ENCODE measurements around the gene CCDC110.

The CCDC110 gene

DNA sequence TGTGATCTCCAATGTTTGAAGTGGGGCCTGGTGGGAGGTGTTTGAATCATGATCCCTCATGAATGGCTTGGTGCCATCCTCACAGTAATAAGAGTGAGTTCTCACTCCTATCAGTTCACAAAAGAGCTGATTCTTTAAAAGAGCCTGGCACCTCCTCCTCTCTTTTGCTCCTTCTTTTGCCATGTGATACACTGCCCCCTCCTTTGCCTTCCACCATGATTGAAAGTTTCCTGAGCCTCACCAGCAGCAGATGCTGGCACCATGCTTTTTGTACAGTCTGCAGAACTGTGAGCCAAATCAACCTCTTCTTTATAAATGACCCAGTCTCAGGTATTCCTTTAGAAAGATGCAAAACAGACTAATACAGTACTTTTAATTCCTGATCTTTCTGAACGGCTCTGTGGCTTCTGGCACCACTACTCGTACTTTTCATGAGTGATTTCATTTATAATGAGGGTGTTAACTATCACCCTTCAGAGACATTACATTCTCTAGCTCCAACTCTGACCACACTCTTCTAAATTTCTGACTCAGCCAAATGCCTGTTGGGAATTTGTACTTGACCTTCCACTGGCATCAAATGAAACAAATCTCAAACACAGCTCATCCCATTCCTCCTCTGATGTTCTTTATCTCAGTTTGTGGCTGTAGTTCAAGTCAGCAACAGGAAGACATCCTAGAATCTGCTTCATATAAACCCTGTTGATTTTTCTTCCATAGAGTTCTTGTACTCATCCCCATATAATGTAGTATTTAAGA, 50.0 kb downstream of the CCDC110 start:
- TF ChIP-seq, protein P1, sequence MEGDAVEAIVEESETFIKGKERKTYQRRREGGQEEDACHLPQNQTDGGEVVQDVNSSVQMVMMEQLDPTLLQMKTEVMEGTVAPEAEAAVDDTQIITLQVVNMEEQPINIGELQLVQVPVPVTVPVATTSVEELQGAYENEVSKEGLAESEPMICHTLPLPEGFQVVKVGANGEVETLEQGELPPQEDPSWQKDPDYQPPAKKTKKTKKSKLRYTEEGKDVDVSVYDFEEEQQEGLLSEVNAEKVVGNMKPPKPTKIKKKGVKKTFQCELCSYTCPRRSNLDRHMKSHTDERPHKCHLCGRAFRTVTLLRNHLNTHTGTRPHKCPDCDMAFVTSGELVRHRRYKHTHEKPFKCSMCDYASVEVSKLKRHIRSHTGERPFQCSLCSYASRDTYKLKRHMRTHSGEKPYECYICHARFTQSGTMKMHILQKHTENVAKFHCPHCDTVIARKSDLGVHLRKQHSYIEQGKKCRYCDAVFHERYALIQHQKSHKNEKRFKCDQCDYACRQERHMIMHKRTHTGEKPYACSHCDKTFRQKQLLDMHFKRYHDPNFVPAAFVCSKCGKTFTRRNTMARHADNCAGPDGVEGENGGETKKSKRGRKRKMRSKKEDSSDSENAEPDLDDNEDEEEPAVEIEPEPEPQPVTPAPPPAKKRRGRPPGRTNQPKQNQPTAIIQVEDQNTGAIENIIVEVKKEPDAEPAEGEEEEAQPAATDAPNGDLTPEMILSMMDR (IDR thresholded peaks at IDR 0.05; ENCODE audit: extremely low read depth, missing control alignments): no peak
- DNase-seq (ENCODE audit: low spot score): no peak

DNA sequence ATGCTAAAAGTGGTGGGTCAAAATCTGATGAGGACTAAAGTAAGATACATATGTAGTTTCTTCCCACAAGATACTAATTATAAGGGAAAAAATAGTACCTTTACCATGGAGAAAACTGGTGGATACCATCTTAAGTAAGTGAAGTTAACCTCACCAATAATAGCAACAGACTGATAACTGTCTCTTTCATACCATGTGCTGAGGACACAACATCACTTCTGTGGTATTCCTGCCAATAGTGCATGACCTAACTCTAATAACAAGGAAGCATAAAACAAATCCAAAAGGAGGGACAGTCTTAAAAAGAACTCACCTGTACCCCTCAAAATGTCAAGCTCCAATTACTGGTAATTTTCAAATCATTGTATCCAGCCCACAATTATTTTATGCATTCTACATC, 54.6 kb downstream of the CCDC110 start:
- DNase-seq (ENCODE audit: low spot score): no peak
- TF ChIP-seq, protein P1 (IDR thresholded peaks at IDR 0.05; ENCODE audit: extremely low read depth, missing control alignments): no peak

DNA sequence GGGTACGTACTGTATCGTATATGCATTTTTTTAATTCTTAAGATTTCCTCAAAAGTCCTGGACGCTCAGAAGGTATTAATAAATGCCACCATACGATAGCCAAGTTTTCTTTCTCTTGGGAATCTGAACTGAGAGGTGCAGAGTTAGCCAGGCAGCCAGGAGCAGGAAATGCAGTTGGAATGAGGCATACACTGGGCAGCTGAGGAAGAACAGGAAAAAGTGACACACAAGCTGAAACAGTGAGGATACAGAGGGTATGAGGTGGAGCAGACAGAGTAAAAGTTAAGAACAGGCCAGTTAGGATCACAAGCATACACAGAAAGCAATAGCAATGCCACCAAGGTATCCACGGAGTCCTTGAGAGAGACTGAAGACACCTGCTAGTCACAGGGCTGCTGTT, 59.1 kb downstream of the CCDC110 start:
- TF ChIP-seq, protein P1 (IDR thresholded peaks at IDR 0.05; ENCODE audit: extremely low read depth, missing control alignments): no peak
- DNase-seq (ENCODE audit: low spot score): no peak

DNA sequence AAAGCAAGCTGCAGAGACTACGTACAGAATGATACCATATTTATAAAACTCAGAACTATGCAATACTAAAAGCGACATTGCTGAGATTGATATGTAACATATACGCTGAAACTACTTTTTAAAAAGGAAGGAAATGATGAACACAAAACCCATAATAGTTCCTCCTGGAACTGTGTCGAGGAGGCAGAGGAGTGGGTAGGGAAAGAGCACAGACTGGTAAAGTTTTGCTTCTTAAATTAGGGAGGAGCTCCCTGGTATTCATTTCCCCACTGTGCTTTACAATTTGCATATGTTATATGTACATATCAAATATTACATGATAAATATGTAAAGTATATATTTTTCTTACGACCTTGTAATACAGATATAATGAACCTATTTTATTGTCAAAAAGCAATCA, 59.7 kb downstream of the CCDC110 start:
- TF ChIP-seq, protein P1 (IDR thresholded peaks at IDR 0.05; ENCODE audit: extremely low read depth, missing control alignments): no peak
- no peak for DNase-seq (ENCODE audit: low spot score)

DNA sequence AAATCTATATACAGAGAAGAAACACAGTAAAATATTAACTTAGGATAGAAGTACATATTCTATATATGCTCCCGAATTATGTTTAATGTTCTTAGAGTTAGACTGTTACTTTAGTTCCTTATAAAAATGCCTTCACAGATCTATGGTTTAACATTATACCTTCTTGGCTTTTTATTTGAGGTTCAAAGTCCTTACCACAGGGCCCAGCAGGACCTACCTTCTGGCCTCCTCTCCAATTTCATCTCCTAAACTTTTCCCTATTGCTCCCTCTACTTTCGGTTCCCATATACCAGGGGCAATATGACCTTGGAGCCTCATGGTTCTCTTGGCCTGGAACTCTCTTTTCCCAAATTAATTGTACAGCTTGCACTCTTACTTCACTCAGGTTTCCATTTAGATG, 63.1 kb downstream of the CCDC110 start:
- TF ChIP-seq, protein P1 (IDR thresholded peaks at IDR 0.05; ENCODE audit: extremely low read depth, missing control alignments): no peak
- no peak for DNase-seq (ENCODE audit: low spot score)

DNA sequence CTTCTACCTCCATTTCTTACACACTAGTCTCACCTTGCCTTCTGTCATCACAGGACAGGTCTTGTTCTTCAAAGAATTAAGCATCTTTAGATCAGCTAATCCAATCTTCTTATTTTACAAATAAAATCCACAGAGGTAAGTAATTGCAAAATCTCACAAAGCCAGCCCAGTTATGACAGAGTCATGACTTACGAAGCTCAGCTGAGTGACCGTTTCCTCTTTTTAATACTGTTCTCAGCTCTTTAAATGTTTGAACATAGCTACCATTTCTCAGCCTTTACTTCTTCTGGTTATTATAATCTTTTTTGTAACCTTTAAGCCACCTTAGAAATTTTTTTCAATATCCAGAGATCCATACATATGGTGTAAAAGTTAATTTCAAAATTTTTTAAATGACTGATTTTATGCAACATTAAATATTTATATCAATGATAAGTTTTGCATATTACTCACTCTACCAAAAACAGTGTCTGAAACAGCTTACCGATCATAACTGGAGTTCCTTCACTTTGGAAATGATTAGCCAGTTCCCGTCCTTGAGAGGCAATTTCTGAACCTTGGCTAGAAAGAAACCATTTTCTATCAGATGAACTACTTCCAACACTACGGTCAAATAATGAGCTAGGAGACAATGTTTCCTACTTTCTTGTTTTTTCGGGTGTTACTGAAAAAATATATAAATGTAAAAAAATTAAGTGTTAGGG, 66.1 kb downstream of the CCDC110 start:
- TF ChIP-seq, protein P1 (IDR thresholded peaks at IDR 0.05; ENCODE audit: extremely low read depth, missing control alignments): no peak
- no peak for DNase-seq (ENCODE audit: low spot score)

DNA sequence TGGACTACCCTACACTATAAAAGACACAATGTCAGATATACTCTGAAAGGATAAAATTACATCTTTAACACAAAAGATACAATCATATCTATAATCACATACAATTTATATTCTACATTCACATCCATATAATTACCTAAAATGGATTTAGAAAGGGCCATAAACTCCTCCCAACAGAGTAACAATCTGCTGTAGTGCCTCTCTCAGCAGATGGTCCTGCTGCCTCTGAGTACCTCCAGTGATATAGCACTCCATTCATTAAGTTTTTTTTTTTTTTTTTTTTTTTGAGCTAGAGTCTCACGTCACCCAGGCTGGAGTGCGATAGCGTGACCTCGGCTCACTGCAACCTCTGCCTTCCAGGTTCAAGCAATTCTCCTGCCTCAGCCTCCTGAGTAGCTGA, 67.5 kb downstream of the CCDC110 start:
- no peak for DNase-seq (ENCODE audit: low spot score)

More for the DNA sequence above, 67.5 kb downstream of the CCDC110 start:
- TF ChIP-seq, protein P1 (IDR thresholded peaks at IDR 0.05; ENCODE audit: extremely low read depth, missing control alignments): no peak

Measured in GM20000 (cell line).